Measurements from ENCODE around the gene ASB16.

DNA sequence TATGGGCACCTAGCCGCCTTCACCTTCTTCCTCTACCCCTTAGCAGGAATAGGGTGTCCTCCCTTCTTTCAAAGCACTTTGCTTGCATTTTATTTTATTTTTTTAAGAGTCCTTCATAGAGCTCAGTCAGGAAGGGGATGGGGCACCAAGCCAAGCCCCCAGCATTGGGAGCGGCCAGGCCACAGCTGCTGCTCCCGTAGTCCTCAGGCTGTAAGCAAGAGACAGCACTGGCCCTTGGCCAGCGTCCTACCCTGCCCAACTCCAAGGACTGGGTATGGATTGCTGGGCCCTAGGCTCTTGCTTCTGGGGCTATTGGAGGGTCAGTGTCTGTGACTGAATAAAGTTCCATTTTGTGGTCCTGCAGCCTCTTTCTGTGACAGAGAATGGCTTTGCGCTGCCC lies 20.9 kb downstream of the ASB16 start:
- TF ChIP-seq YY1 (IDR thresholded peaks at IDR 0.05; ENCODE audit: insufficient read depth, insufficient read length) (no peak), ZNF274 (IDR thresholded peaks at IDR 0.05; ENCODE audit: low read depth, low read length) (no peak), SUZ12 (IDR thresholded peaks at IDR 0.05; ENCODE audit: extremely low read depth, insufficient read depth, insufficient read length) (no peak)

Measured in NT2/D1 (cell line).